Psoas muscle (tissue), 8 donors: Measurements from ENCODE around the gene EXOC8. TPM values are rescaled to one million over a fixed set of nuclear protein-coding genes. Genes with fewer than 3 reads are reported as not detected.
"Not testable (repeated sequence)": the region's sequence is repeated elsewhere in the genome, so short reads cannot be mapped to it uniquely, and the experiment has no call there.

ENCODE experiments used
- ATAC-seq, 4 donors: fragments of 200-7000 bp; cut with Tn5 transposase; one replicate each; pipeline ENCODE4 v1.9.1; 2020; ENCODE audit warnings: moderate library complexity in 3 of 4, mild to moderate bottlenecking in 2 of 4
- DNase-seq, 2 donors: peaks; one replicate each; pipeline ENCODE4 v3.0.0-alpha.2; 2020
- H3K27ac ChIP-seq: fragments of 200-600 bp; one replicate; pipeline ENCODE4 v1.8.0; 2022
- H3K27me3 ChIP-seq, 3 donors: fragments of 200-600 bp in 1 of 3; one replicate each; pipeline versions ENCODE4 v1.6.1 to v1.8.0; 2013 to 2022; ENCODE audit warnings: low read length in 2 of 3, mild to moderate bottlenecking in 2 of 3, moderate library complexity in 1 of 3; ENCODE audit not compliant: insufficient read depth in 3 of 3
- H3K36me3 ChIP-seq, 2 donors: fragments of 200-600 bp in 1 of 2; one replicate each; pipeline versions ENCODE4 v1.6.1 to v1.8.0; 2013 to 2022; ENCODE audit warnings: low read depth in 1 of 2, mild to moderate bottlenecking in 1 of 2, moderate library complexity in 1 of 2; ENCODE audit not compliant: insufficient read depth in 1 of 2
- H3K4me1 ChIP-seq: fragments of 200-600 bp; one replicate; pipeline ENCODE4 v1.8.0; 2022
- H3K4me3 ChIP-seq: fragments of 200-600 bp; one replicate; pipeline ENCODE4 v1.8.0; 2022; ENCODE audit warnings: mild to moderate bottlenecking
- H3K9me3 ChIP-seq: fragments of 200-600 bp; one replicate; pipeline ENCODE4 v1.8.0; 2022
- WGBS, 3 donors: extraction: QIAGEN DNeasy Blood & Tissue Kit; methylation state at CpG; one replicate each; pipeline versions ENCODE4 v1.1.6 to v1.1.7; 2013; 5-methylcytosine and 5-hydroxymethylcytosine counted together
- intact Hi-C, 2 donors: fragments of 100-400 bp; cut with DNase I; formaldehyde crosslinking; loops; one replicate each; pipeline versions ENCODE4 v1.11.0 to v1.14.2; 2022
- polyA plus RNA-seq, 3 donors: library from polyadenylated mRNA; stranded (reverse); fragments of 200-250 nt; gene quantifications; one replicate each; pipeline ENCODE4 v1.2.3, GENCODE V29; 2013
- total RNA-seq, 4 donors: library from RNA; stranded (reverse); fragmentation: NEBNext Ultra II Directional in 2 of 4; extraction: Animal tissue kit (Norgen Biotek cat#: 25700) in 2 of 4; gene quantifications; one replicate each; pipeline versions ENCODE4 v1.2.1 to v1.2.4, GENCODE V29; 2021 to 2023
- TF ChIP-seq, protein P1 (sequence below): fragments of 200-600 bp; IDR thresholded peaks from one replicate; pipeline ENCODE4 v1.8.0; 2022; ENCODE audit warnings: antibody characterized with exemption
- donor health status: healthy with polysubstance abuse.
- donor health status: DM: no; HTN: no; CAD: no; lungs with moderate emphysema.
- donor health status: Bipolar disorder and iron deficiency.
- donor health status: healthy.
- donor health status: DM: yes; HTN: yes; CAD: no.
- donor health status: DM: no; HTN: no; CAD: no.
- donor health status: DM: no; HTN: no; CAD: no.
- donor health status: DM: yes; HTN: yes; CAD: no.

EXOC8 gene
- total and polyA plus RNA-seq, 7 donors: 5.2 to 39.9 (median 15.9) TPM

DNA sequence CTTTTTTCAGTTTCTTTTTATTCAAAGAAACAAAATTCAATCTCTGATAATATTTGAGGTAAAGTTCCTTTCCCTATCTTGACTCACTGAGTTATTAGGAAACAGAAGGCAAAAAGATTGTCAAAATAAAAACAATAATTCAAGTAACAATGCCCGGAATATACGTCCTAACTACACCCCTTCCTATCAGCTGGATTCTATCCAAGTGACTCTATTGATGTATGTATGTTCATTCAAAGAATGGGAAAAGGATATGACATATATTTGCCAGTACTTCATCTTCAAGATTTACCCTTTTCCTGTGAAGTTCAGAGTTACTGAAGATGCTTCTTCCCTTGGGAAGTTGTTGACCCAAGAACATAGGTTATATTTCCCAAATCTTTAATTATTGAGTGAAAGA, 14.2 kb upstream of the EXOC8 start:
- H3K4me3 ChIP-seq: no peak overlapping the region
- TF ChIP-seq, protein P1, sequence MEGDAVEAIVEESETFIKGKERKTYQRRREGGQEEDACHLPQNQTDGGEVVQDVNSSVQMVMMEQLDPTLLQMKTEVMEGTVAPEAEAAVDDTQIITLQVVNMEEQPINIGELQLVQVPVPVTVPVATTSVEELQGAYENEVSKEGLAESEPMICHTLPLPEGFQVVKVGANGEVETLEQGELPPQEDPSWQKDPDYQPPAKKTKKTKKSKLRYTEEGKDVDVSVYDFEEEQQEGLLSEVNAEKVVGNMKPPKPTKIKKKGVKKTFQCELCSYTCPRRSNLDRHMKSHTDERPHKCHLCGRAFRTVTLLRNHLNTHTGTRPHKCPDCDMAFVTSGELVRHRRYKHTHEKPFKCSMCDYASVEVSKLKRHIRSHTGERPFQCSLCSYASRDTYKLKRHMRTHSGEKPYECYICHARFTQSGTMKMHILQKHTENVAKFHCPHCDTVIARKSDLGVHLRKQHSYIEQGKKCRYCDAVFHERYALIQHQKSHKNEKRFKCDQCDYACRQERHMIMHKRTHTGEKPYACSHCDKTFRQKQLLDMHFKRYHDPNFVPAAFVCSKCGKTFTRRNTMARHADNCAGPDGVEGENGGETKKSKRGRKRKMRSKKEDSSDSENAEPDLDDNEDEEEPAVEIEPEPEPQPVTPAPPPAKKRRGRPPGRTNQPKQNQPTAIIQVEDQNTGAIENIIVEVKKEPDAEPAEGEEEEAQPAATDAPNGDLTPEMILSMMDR: no peak
- H3K36me3 ChIP-seq: peaks cover 3 to 65% of the 10 kb centered on the region in 2 donors
- 61 to 72% (median 68%) methylated on average over 2 of the region's 2 CpGs for WGBS, 3 donors
- DNase-seq (no peak), ATAC-seq (no peak)
- peak overlapping the region; percentile 33 for H3K27ac ChIP-seq
- no peaks in the 10 kb centered on the region for H3K9me3 ChIP-seq
- intact Hi-C loops: no loop called here
- H3K27me3 ChIP-seq: no peaks in the 10 kb centered on the region
- H3K4me1 ChIP-seq: no peaks in the 10 kb centered on the region

DNA sequence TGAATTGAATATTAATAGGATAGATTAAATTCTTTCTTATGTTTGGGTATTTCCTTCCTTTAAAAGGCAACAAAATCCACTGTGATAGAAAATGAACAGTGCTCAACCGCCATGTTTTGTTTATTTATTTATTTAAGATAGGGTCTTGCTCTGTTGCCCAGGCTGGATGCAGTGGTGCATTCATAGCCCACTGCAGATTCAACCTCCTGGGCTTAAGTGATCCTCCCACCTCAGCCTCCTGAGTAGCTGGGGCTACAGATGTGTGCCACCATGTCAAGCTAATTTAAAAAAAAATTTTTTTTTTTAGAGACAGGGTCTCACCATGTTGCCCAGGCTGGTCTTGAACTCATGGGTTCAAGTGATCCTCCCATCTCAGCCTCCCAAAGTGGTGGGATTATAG, 11.2 kb upstream of the EXOC8 start:
- H3K9me3 ChIP-seq, H3K27ac ChIP-seq, intact Hi-C loops, ATAC-seq, DNase-seq, H3K4me3 ChIP-seq, H3K27me3 ChIP-seq, H3K4me1 ChIP-seq: not testable (repeated sequence)
- H3K36me3 ChIP-seq: peaks cover 3 to 82% of the 10 kb centered on the region in 2 donors
- WGBS, 3 donors: 94 to 99% (median 96%) methylated on average over 1 of the region's 1 CpG

DNA sequence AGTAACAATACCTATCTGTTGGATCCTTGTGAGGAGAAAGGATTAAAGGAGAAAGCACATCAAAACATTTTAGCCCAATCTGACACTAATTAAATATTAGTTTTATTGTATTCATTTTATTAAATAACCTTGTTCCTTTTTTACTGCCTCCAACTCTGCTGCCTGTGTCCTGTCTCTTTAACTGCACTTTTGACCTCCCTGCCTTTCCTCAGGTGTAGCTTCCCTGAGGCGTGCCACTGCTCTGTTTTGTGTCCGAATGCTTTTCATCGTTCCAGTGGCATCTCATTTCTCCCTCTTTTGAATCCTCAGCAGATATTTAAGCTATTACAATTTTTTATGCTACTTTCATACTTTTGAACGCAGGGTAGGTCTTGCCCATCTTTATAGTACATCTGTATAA, 10.8 kb upstream of the EXOC8 start:
- Histone ChIP-seq H3K9me3 (no peaks in the 10 kb centered on the region), H3K27ac (no peak overlapping the region), H3K27me3 (no peaks in the 10 kb centered on the region), H3K4me3 (no peak overlapping the region), H3K4me1 (no peaks in the 10 kb centered on the region), H3K36me3 (peaks cover 3 to 86% of the 10 kb centered on the region in 2 donors)
- 96 to 97% (median 97%) methylated on average over 4 of the region's 4 CpGs for WGBS, 3 donors
- DNase-seq (no peak), ATAC-seq (no peak)
- intact Hi-C loops: no loop called here
- TF ChIP-seq, protein P1: no peak

DNA sequence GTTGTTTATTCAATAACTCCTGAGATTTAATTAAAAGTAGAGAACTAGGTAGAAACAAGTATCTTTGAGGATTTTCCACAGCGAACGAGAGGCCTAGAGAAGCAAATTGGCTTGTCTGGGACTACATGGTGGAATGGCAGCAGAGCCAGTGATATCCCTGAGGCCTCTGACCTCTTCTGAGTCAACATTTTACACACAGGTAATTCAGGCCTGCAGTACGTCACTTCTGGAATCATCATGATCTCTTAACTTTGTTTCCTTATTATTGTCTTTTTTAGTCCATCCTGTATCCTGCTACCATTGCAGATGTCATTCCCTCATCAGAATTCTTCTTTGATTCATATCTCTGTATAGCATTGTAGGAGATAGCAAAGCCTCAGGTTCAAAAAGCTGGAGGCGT, 10.3 kb upstream of the EXOC8 start:
- Histone ChIP-seq H3K9me3 (no peaks in the 10 kb centered on the region), H3K27me3 (no peaks in the 10 kb centered on the region), H3K36me3 (peaks cover 5 to 87% of the 10 kb centered on the region in 2 donors), H3K4me1 (no peaks in the 10 kb centered on the region), H3K27ac (no peak overlapping the region), H3K4me3 (no peak overlapping the region)
- WGBS, 3 donors: 91 to 94% (median 93%) methylated on average over 4 of the region's 4 CpGs
- ATAC-seq (no peak), DNase-seq (no peak)
- TF ChIP-seq, protein P1: no peak
- intact Hi-C loops: no loop called here

DNA sequence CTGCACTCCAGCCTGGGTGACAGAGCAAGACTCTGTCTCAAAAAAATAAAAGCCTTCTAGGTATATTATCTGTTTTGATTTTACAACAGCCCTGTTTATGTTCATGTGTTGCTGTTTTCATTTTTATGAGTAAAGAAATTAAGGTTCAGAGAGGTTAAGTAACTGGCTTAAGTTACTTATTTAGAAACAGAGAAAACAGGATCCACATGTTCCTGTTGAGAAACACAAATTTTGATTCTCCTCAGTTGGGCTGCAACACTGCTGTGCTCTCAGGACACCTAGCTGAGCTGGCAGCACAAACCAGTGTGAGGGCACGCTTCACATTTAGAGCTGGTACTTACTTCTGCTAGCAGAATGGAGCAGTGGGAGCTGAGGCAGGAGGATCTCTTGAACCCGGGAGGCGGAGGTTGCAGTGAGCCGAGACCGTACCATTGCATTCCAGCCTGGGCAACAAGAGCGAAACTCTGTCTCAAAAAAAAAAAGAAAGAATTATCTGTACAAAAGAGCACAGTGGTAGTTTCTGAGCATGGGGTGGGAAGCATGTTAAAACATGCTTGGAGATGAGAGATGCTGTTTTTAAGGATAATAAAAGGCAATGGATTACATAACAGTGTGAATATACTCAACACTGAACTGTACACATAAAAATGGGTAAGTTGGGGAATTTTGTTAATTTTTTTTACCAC, 2.8 kb upstream of the EXOC8 start:
- intact Hi-C loops: no loop called here
- Histone ChIP-seq H3K27me3 (no peaks in the 10 kb centered on the region), H3K27ac (no peak overlapping the region), H3K4me1 (peaks cover 18% of the 10 kb centered on the region), H3K4me3 (no peak overlapping the region), H3K36me3 (peaks cover 2 to 51% of the 10 kb centered on the region in 2 donors), H3K9me3 (no peaks in the 10 kb centered on the region)
- WGBS, 3 donors: 92 to 96% (median 92%) methylated on average over 6 of the region's 6 CpGs
- TF ChIP-seq, protein P1: no peak
- DNase-seq (no peak), ATAC-seq (no peak)
